ENCODE measurements around the gene CACFD1.

- TF ChIP-seq CTCF (conservative IDR thresholded peaks at IDR 0.05 in 1 of 2, IDR thresholded peaks at IDR 0.05 in 1 of 2; ENCODE audit: extremely low read depth in 1 of 2, insufficient read depth in 1 of 2, low read depth in 1 of 2, low read length in 2 of 2): no peak
- TF ChIP-seq EZH2 (IDR thresholded peaks at IDR 0.05; ENCODE audit: borderline replicate concordance, low read length): no peak
Measured at GRCh38 chr9:133430244-133430643, 29.5 kb upstream of the CACFD1 start.

Data from mammary epithelial cell (primary cell).